ENCODE data around the gene KLRF2.
"Not testable (repeated sequence)": the region's sequence is repeated elsewhere in the genome, so short reads cannot be mapped to it uniquely, and the experiment has no call there.

KLRF2 gene, protein sequence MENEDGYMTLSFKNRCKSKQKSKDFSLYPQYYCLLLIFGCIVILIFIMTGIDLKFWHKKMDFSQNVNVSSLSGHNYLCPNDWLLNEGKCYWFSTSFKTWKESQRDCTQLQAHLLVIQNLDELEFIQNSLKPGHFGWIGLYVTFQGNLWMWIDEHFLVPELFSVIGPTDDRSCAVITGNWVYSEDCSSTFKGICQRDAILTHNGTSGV

DNA sequence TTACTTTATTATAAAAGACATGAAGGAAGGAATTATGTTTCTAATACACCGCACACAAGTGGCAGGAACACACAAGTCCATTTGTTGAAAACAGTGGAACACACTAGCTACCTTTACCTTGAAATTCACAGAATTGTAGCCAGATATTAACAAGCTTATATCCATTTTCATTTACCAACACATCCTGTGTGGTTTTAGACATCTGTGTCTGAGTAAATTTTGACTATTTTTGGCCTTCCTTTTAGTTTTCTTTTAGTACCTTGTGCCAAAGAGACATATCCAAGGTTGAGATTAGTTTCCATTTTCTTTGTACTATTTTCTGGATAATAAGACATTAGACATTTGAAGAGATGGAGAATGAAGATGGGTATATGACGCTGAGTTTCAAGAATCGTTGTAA is at the start of gene KLRF2:
Gene KLRF2 (plus strand): TSS at position 244 of the 400 bp plus-strand sequence. CDS start 107 bp downstream, at position 351.
- in situ Hi-C loops (cut with MboI; ENCODE audit: low sequenced_read_pairs) = no loop called here

GRCh38 chr12:9831720-9832119 is 49.6 kb upstream of the KLRF2 start:
- in situ Hi-C loops (cut with MboI; ENCODE audit: low sequenced_read_pairs) = no loop called here

DNA sequence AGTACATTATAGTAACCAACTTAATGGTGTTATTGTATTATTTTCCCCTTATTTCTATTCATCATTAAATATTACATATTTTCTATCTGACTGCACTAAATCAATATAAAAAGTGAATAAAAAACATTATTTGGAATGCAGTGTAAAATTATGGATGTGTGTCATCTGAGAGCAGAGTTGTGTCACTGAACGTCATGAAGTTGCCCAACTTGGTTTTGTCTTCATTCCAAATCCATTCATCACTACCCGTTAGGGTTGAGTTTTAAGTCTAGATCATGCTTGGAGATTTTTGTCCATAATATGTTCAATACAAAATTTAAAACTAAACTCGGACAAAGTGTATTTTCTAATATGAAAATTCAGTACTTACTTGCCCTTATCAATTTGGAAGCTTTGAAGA is 37.9 kb upstream of the KLRF2 start:
- in situ Hi-C loops (cut with MboI; ENCODE audit: low sequenced_read_pairs) = no loop called here

DNA sequence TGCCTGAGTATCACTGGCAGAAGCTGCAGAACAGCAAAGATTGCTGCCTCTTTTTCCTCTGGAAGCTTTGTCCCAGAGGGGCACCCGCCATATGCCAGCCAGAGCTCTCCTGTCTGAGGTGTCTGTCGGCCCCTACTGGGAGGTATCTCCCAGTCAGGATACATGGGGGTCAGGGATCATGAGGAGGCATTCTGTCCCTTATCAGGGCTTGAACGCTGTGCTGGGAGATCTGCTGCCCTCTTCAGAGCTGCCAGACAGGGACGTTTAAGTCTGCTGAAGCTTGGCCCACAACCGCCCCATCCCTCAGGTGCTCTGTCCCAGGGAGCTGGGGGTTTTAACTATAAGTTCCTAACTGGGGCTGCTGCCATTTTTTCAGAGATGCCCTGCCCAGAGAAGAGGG is 32.4 kb upstream of the KLRF2 start:
- in situ Hi-C loops (cut with MboI; ENCODE audit: low sequenced_read_pairs) = no loop called here

- in situ Hi-C loops (cut with MboI; ENCODE audit: low sequenced_read_pairs) = no loop called here
These were observed 30.2 kb upstream of the KLRF2 start for GRCh38 chr12:9851050-9851449.

DNA sequence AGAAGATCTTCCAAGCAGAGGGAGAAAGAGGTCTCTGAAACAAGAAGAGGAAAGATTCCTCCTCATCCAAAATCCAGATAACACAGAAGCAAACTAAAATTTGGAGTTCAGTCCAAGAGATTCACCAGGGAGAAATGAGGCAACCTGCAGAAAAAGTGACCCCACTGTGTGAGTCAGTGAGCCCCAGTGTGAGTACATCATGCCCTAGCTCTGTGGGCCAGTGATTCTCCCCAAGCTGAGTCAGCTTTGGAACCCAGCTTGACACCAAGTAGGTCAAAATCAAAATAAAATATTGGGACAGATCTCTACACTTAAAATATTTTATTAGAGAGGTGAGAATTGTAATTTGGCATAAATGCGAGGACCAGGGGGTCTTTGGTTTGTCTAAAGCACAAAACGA is 29.4 kb upstream of the KLRF2 start:
- in situ Hi-C loops (cut with MboI; ENCODE audit: low sequenced_read_pairs) = no loop called here

DNA sequence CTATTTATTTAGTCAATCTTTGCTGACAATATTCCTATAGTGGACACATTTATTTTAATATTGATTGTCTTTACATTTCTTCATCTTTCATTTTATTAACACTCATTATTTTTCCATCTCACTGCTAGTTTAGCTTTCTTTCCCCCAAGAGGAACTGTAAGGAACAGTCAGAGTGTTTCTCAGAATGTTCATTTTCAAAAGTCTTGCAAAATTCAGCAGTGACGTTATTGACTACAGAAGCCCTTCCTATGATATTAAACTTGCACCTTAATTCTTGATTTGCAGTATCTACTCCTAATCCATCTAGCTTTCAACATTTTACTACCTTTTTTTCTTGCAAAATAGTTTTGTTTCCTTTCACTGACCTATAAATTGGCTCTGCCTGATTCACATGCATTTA is 25.1 kb upstream of the KLRF2 start:
- in situ Hi-C loops (cut with MboI; ENCODE audit: low sequenced_read_pairs) = no loop called here

DNA sequence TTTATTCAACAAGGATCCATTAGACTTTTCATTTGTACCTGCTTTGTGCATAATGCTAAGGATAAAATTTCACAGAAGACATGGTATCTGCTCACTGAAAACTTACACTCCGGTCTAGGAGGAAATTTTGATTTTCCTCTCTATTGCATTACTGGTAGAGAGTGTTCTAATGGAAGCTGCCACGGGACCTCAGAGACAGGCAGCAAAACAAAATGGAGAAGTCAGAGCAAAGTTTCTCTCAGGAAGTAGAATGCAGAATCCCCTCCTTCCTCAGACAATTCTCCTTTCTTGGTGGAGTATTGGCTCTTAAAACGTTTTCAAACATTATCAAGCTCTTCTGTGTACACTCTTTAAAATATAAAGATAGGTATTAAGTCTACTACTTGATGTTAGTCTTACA is 24.4 kb upstream of the KLRF2 start:
- in situ Hi-C loops (cut with MboI; ENCODE audit: low sequenced_read_pairs) = no loop called here

DNA sequence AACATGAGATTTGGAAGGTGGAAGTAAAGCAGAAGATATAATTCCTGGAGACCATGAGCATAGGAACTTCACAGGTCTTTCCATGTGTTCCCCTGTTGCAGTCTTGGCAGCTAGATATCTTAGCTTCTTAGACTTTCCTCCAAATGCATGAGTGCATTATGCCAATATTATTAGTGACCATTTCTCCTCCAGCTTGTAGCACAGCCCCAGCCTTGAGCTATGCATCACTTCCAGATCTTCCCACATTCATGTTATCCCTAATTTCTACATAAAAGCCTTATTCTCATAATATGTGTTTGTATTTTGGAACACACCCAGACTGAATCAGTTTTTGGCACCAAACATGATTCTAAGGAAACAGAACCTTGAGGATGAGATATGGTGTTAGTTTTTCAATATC is 23.2 kb upstream of the KLRF2 start:
- in situ Hi-C loops (cut with MboI; ENCODE audit: low sequenced_read_pairs) = no loop called here

- in situ Hi-C loops (cut with MboI; ENCODE audit: low sequenced_read_pairs) = no loop called here
These were observed 16.2 kb upstream of the KLRF2 start for GRCh38 chr12:9864913-9865675.

- in situ Hi-C loops (cut with MboI; ENCODE audit: low sequenced_read_pairs) = no loop called here
These were observed 14.4 kb upstream of the KLRF2 start for GRCh38 chr12:9866860-9867269.

DNA sequence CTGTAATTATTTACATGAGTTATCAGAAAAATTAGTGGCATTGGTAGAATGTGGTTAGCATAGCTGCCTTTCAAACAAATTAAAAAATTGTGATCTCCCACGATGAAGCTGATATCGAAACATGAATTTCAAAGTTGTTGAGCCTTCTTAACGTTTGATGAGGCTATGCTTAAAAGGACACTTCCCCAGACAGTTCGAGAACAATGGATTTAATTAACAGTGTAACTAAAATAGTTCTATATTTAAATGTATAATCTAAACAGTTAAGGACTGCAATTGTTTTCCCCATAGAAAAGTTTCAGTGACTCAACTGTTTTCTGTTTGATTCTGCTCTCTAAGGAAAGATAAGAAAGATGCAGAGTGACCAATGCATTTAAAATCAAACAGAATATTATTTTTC is 13.8 kb upstream of the KLRF2 start:
- in situ Hi-C loops (cut with MboI; ENCODE audit: low sequenced_read_pairs) = no loop called here

- in situ Hi-C loops (cut with MboI; ENCODE audit: low sequenced_read_pairs) = no loop called here
These were observed 12.9 kb upstream of the KLRF2 start for GRCh38 chr12:9868311-9868801.

GRCh38 chr12:9868951-9869306 is 12.4 kb upstream of the KLRF2 start:
- in situ Hi-C loops (cut with MboI; ENCODE audit: low sequenced_read_pairs) = no loop called here

DNA sequence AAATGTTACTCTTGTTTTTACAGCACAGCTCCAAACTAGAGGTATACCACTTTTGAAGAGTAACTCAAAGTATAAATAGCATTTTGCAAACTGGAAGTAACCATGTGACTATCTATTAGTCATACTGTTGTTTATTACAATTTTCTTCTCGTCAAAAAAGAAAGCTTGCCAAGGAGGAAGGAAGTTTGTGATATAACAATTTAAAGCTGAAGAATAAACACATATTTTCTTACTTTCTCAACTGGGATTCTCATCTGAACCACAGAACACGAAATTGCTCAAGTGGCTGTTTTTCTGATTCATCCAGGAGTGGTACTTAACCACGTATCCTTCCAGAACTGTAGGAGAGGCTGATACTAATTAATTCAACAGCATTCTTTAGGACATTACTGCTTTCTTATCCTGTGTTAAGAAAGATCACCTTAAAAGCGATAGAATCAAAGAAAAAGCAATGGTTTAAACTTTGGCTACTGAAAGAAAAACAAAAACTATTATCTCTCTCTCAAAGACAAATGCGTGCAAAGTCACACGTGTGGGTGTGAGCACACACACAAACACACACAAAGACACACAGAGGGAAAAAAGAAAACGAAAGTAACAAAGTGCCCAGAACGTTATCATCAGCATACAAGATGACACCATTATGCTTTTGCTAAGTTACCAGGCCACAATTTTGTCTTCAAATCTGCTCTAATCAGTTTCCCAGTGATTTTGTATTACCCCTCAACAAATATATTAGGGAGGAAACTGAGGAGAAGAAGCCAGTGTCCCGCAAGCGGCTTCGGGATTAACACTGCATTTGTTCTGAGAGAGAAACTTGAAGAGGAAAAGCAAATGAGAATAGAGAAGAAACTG is 11.8 kb upstream of the KLRF2 start, which contains the start of gene CLEC2B:
Gene CLEC2B (minus strand): TSS at position 48 of the 855 bp plus-strand sequence.
- in situ Hi-C loops (cut with MboI; ENCODE audit: low sequenced_read_pairs) = no loop called here

DNA sequence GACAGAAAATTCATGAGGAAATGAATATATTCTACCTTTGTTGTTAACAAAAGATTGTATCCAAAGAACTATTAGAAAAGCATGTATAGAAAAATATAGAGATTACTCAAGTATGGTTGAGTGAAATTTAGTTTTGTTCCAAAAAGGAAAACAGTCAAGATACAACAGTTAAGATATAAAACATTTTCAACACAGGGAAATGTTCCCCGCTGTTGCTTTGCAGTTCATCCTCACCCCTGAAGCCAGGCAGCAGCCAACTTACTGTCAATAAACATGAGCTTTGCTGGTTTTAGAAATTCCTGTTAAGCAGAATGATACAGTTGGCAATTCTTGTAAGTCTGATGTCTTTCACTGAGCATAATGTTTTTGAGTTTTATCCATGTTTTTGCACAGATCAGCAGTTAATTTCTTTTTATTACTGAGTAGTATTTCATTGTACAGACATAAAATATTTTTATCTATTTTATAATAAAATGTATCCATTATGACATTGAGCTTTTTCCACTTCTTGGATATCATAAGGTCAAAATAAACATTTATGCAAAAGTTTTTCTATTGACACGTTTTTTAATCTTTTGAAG is 10.9 kb upstream of the KLRF2 start:
- in situ Hi-C loops (cut with MboI; ENCODE audit: low sequenced_read_pairs) = no loop called here

- in situ Hi-C loops (cut with MboI; ENCODE audit: low sequenced_read_pairs) = no loop called here
These were observed 9.1 kb upstream of the KLRF2 start for GRCh38 chr12:9872162-9872561.

- in situ Hi-C loops (cut with MboI; ENCODE audit: low sequenced_read_pairs) = no loop called here
These were observed 8.5 kb upstream of the KLRF2 start for GRCh38 chr12:9872742-9873141.

GRCh38 chr12:9876120-9876519 is 5.2 kb upstream of the KLRF2 start:
- in situ Hi-C loops (cut with MboI; ENCODE audit: low sequenced_read_pairs) = not testable (repeated sequence)

- in situ Hi-C loops (cut with MboI; ENCODE audit: low sequenced_read_pairs) = no loop called here
These were observed 684 bp upstream of the KLRF2 start for GRCh38 chr12:9880532-9881078.

DNA sequence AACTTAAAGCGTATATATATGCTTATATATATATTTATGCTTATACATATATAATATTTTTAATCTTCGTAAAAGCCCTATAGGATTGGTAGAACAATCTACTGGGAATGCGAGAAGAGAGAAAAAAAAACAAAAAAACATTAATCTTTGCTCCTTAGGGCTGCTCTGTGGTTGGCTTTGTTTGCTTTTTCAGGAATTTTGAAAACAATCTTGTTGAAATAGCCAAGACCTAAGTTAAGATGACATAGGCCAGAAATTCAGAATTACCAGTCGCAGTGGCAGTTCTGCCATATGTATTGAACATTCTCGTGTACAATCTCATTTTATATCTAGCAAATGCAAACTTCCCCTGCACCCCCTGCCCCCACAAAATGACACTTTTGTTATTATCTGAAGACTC is 699 bp downstream of the KLRF2 start:
- in situ Hi-C loops (cut with MboI; ENCODE audit: low sequenced_read_pairs) = no loop called here

Measured in HL-60/S4 (cell line).